Upper lobe of right lung (tissue), 1 donor: ENCODE data around the gene AK5. TPM values are rescaled to one million over a fixed set of nuclear protein-coding genes. Genes with fewer than 3 reads are reported as not detected.

Experiments used
- ATAC-seq: fragments of 200-7000 bp; cut with Tn5 transposase; one replicate; pipeline ENCODE4 v1.9.1; 2020; ENCODE audit warnings: mild to moderate bottlenecking, moderate library complexity
- DNase-seq: peaks from one replicate; pipeline ENCODE4 v3.0.0-alpha.2; 2020
- H3K27ac ChIP-seq: fragments of 200-600 bp; one replicate; pipeline ENCODE4 v1.8.0; 2022
- H3K27me3 ChIP-seq: fragments of 200-600 bp; one replicate; pipeline ENCODE4 v1.8.0; 2022; ENCODE audit warnings: mild to moderate bottlenecking
- H3K36me3 ChIP-seq: fragments of 200-600 bp; one replicate; pipeline ENCODE4 v1.8.0; 2022
- H3K4me1 ChIP-seq: fragments of 200-600 bp; one replicate; pipeline ENCODE4 v1.8.0; 2022
- H3K4me3 ChIP-seq: fragments of 200-600 bp; one replicate; pipeline ENCODE4 v1.8.0; 2022; ENCODE audit warnings: mild to moderate bottlenecking
- H3K9me3 ChIP-seq: fragments of 200-600 bp; one replicate; pipeline ENCODE4 v1.8.0; 2022
- CTCF ChIP-seq: fragments of 200-600 bp; IDR thresholded peaks from one replicate; pipeline ENCODE4 v1.8.0; 2022; ENCODE audit warnings: antibody characterized with exemption
- intact Hi-C: fragments of 100-400 bp; cut with DNase I; formaldehyde crosslinking; loops from one replicate; pipeline ENCODE4 v1.11.0; 2022
- total RNA-seq: library from RNA; stranded (reverse); fragmentation: NEBNext Ultra II Directional; extraction: Animal tissue kit (Norgen Biotek cat#: 25700); gene quantifications from one replicate; pipeline ENCODE4 v1.2.1, GENCODE V29; 2021
- donor health status: DM: no; HTN: yes; CAD: no; lungs with severe emphysema.

Gene AK5
- total RNA-seq, 1 donor from 2014 or later, result not detected

- DNase-seq (no peak), ATAC-seq (no peak)
- Histone ChIP-seq H3K27me3 (peaks cover 5% of the 10 kb centered on the region), H3K9me3 (no peaks in the 10 kb centered on the region), H3K36me3 (no peaks in the 10 kb centered on the region), H3K4me3 (no peak overlapping the region), H3K27ac (no peak overlapping the region), H3K4me1 (no peaks in the 10 kb centered on the region)
- intact Hi-C loops, result no loop called here
- TF ChIP-seq CTCF, result no peak
These were observed 191.9 kb downstream of the AK5 start for GRCh38 chr1:77473690-77474089.

GRCh38 chr1:77475641-77476040 is 193.8 kb downstream of the AK5 start:
- Histone ChIP-seq H3K9me3 (no peaks in the 10 kb centered on the region), H3K27ac (no peak overlapping the region), H3K4me1 (no peaks in the 10 kb centered on the region), H3K4me3 (no peak overlapping the region), H3K27me3 (peaks cover 5% of the 10 kb centered on the region), H3K36me3 (no peaks in the 10 kb centered on the region)
- no peak for DNase-seq
- intact Hi-C loops, result no loop called here
- no peak for TF ChIP-seq CTCF
- ATAC-seq, result no peak

GRCh38 chr1:77476475-77476874 is 194.7 kb downstream of the AK5 start:
- DNase-seq, result no peak
- no peaks in the 10 kb centered on the region for H3K9me3 ChIP-seq

GRCh38 chr1:77484334-77484733 is 202.5 kb downstream of the AK5 start:
- intact Hi-C loops, result no loop called here
- Histone ChIP-seq H3K4me3 (no peak overlapping the region), H3K36me3 (no peaks in the 10 kb centered on the region), H3K9me3 (no peaks in the 10 kb centered on the region), H3K27me3 (no peaks in the 10 kb centered on the region), H3K27ac (no peak overlapping the region), H3K4me1 (no peaks in the 10 kb centered on the region)
- ATAC-seq, result no peak
- DNase-seq, result no peak
- no peak for TF ChIP-seq CTCF

More at GRCh38 chr1:77476475-77476874, 194.7 kb downstream of the AK5 start:
- H3K4me1 ChIP-seq, result no peaks in the 10 kb centered on the region
- H3K4me3 ChIP-seq, result no peak overlapping the region
- no peak overlapping the region for H3K27ac ChIP-seq
- H3K36me3 ChIP-seq, result no peaks in the 10 kb centered on the region
- H3K27me3 ChIP-seq, result peaks cover 5% of the 10 kb centered on the region
- peak; percentile 60 for ATAC-seq
- no peak for TF ChIP-seq CTCF
- intact Hi-C loops, result no loop called here

- Histone ChIP-seq H3K9me3 (no peaks in the 10 kb centered on the region), H3K27ac (no peak overlapping the region), H3K4me3 (no peak overlapping the region), H3K36me3 (no peaks in the 10 kb centered on the region), H3K4me1 (no peaks in the 10 kb centered on the region), H3K27me3 (no peaks in the 10 kb centered on the region)
- no peak for TF ChIP-seq CTCF
- DNase-seq (no peak), ATAC-seq (no peak)
- intact Hi-C loops, result no loop called here
These were observed 203.1 kb downstream of the AK5 start for GRCh38 chr1:77484926-77485325.

- H3K36me3 ChIP-seq, result no peaks in the 10 kb centered on the region
- no peak overlapping the region for H3K4me3 ChIP-seq
- TF ChIP-seq CTCF, result no peak
- ATAC-seq (no peak), DNase-seq (no peak)
- no peaks in the 10 kb centered on the region for H3K4me1 ChIP-seq
- H3K9me3 ChIP-seq, result no peaks in the 10 kb centered on the region
- H3K27me3 ChIP-seq, result no peaks in the 10 kb centered on the region
- intact Hi-C loops, result no loop called here
- H3K27ac ChIP-seq, result no peak overlapping the region
These were observed 205.8 kb downstream of the AK5 start for GRCh38 chr1:77487631-77488030.
